Esophagus muscularis mucosa (tissue), 3 donors: Measurements from ENCODE around the gene ORC2.

Source experiments
- CTCF ChIP-seq, 3 experiments: fragments of 200-600 bp in 2 of 3; fragments of 450-650 bp in 1 of 3; sonication (generic) in 2 of 3; IDR thresholded peaks; one replicate each; pipeline ENCODE4 v1.5.1; 2017 to 2019; ENCODE audit warnings: antibody characterized with exemption in 3 of 3, mild to moderate bottlenecking in 2 of 3, moderate library complexity in 1 of 3
- POLR2A ChIP-seq: fragments of 450-650 bp; IDR thresholded peaks from one replicate; pipeline ENCODE4 v1.6.1; 2017; ENCODE audit warnings: antibody characterized with exemption, moderate library complexity, mild to moderate bottlenecking, low read depth
- POLR2AphosphoS5 ChIP-seq, 2 donors: sonication (generic); formaldehyde crosslinking; IDR thresholded peaks; one replicate each; pipeline ENCODE4 v1.6.1; 2017; ENCODE audit warnings: antibody characterized with exemption in 2 of 2

DNA sequence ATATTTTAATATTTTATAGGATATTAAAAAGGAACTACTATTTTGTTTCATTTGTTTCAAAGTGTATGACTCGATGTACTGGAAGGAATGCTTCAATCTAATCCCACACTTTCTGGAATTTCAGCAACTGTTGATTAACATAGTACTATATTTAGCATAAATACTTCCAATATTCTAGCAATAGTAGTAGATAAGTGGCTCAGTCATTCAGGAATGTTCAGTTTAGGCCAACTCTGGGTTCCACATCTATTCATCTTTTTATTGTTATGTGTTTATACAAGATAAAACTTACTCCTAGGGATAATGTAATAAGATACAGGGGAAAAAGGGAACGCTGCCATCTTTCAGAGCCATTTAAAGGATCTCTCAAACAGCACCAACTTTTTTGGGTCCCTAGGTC is 22.3 kb upstream of the ORC2 start:
- TF ChIP-seq CTCF (IDR thresholded peaks at IDR 0.05) (no peak), POLR2AphosphoS5 (IDR thresholded peaks at IDR 0.05) (no peak), POLR2A (no peak)
